Measurements from ENCODE around the gene TEDC1.
"Not testable (repeated sequence)": the region's sequence is repeated elsewhere in the genome, so short reads cannot be mapped to it uniquely, and the experiment has no call there.

The TEDC1 gene

GRCh38 chr14:105546410-105546809 is 55.4 kb downstream of the TEDC1 start:
- not testable (repeated sequence) for DNase-seq

GRCh38 chr14:105547072-105547471 is 56.0 kb downstream of the TEDC1 start:
- DNase-seq = not testable (repeated sequence)

- no peak for DNase-seq
These were observed 56.7 kb downstream of the TEDC1 start for GRCh38 chr14:105547741-105548169.

All from activated T-cell treated with anti-CD3 and anti-CD28 coated beads, Interleukin-2, amount 50 U/mL, for 1 hour (primary cell).